NCI-H2227 (cell line): ENCODE data around the gene PPM1H.
"Not testable (repeated sequence)": the region's sequence is repeated elsewhere in the genome, so short reads cannot be mapped to it uniquely, and the experiment has no call there.

Source experiments
- DNase-seq: peaks from one replicate; lab custom pipeline; 2025; ENCODE audit not compliant: unreplicated experiment; lab: John Stamatoyannopoulos, UW

Gene PPM1H

GRCh38 chr12:62910549-62911169, 24.3 kb downstream of the PPM1H start:
- DNase-seq: no peak

DNA sequence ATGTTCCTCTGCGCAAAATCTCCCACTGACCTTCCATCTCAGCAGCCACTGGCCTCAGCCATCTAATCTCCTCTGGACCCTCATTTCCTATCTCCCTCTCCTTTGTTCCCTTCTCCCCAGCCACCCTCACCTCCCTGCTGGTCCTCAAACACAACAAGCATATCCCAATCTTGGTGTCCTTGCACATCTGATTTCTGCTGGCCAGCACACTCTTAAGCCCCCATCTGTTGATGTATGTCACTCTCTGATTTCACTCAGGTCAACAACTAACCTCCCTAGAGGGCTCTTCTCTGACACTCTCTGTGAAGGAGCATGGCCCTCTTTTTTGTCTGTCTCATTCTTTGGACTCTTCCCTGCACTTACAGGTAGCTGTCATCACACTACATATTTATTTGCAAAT, 25.6 kb downstream of the PPM1H start:
- no peak for DNase-seq

- DNase-seq: no peak
Observed at GRCh38 chr12:62908674-62909073, 26.3 kb downstream of the PPM1H start.

GRCh38 chr12:62907561-62907960, 27.4 kb downstream of the PPM1H start:
- no peak for DNase-seq

GRCh38 chr12:62907078-62907477, 27.9 kb downstream of the PPM1H start:
- no peak for DNase-seq

GRCh38 chr12:62903151-62903550, 31.8 kb downstream of the PPM1H start:
- no peak for DNase-seq

DNA sequence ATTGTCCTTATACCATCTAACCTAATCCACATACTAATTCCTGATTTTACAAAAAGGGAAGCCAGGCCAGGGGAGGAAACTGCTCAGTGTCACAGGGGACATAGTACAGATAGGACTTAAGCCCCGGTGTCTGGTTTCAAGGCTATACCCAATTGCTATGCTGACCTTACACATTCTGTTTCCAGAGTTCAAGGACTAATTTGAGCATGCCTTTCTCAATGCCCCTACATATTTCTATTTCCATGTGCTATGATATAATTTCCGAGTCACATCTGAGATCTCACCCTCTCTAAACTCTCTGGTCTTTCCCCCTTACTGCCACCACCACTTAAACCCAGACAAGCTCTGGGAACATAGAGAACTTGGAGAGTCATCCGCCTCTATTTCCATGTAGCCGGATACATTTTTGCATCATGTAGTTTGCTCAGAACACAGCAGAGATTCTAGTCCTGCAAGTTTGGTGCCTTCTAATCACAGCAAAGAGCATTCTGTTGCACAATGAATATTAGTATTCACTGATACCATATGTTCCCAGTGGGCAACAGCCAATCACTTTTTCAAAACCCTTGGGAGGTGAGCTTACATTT, 34.2 kb downstream of the PPM1H start:
- no peak for DNase-seq

GRCh38 chr12:62899568-62900390, 35.2 kb downstream of the PPM1H start:
- DNase-seq: no peak

DNA sequence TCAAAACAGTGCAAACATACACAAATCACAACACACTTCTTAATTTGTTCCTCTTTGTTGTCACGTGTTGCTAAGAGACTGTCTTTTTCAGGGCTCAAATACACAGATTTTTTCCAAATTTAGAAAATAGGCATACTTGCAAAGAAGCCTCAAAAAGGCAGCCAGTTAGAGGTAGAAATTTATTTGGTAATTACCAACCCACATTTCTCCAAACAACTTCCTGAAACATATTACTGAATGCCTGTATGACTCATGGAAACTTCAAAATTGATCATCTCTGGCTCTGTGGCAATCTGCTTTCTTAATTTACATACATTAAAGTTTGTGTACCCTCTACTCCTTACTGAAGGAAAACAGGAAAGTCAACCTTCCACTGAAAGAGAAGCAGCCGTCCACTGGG, 36.4 kb downstream of the PPM1H start:
- no peak for DNase-seq

DNA sequence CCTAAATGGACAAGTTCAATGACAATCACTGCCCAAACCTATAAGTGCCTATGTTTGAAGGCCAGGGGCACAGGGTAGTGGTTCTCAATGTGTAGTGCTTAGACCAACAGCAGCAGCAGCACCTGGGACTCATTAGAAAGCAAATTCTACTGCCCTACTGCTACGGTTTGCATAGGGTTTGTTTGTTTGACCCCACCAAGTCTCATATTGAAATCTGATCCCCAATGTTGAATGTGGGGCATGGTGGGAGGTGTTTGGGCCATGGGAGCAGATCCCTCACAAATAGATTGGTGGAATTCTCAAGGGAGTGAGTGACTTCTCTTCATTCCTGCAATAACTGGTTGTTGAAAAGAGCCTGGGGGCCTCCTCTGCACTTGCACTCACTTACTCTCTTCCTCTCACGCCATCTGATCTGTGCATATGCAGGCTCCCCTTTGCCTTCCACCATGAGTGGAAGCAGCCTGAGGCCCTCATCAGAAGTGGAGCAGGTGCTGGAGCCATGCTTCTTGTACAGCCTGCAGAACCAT, 39.5 kb downstream of the PPM1H start:
- no peak for DNase-seq

- no peak for DNase-seq
Observed at GRCh38 chr12:62893276-62893675, 41.7 kb downstream of the PPM1H start.

GRCh38 chr12:62891805-62892549, 43.0 kb downstream of the PPM1H start:
- DNase-seq: no peak

DNA sequence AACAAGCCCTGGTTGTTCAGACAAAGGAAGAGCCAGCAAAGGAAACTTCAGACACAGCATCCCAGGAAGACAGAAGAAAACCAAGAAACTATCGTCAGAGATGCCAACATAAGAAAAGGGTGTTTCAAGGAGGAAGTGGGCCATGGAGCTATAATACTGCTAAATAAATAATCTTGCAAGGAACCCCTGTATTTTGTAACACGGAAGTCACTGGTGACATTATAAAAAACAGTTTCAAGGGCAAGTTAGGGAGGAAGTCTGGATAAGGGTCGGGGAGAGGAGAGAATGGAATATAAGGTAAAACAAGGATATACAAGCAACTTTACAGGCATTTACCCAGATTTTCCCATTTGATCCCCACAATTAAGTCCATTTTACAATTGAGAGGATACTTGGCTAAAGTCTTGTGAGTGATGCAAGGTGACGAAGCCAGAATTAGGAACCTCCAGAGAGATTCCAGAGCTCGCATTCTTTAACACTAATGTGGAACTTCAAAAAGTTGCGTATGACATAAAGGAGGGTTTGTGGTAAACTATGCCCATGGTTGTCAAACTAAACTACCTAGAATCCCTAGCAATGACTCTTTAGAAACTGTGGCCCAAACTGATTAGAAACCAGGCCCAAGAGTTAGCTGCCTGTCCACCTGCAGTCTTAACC, 46.4 kb downstream of the PPM1H start:
- DNase-seq: no peak

DNA sequence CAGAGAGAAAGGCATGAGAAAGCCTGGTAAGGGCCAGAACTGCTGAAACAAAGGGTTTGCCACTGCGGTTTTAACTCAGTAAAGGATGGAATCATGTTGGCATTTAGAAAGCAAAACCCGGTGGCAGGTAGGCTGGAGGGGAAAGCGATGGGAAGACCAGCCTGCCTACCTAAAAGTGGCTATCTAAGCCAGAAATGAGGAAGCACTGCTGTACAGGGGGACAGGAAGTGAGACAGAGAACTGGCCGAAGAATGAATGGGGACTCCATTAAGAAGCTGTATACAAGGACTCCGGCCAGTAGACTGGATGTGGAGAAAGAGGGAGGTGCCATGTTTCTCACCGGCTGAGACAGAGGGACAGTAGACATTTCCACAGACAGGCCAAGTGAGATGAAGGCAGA, 48.2 kb downstream of the PPM1H start:
- DNase-seq: no peak

DNA sequence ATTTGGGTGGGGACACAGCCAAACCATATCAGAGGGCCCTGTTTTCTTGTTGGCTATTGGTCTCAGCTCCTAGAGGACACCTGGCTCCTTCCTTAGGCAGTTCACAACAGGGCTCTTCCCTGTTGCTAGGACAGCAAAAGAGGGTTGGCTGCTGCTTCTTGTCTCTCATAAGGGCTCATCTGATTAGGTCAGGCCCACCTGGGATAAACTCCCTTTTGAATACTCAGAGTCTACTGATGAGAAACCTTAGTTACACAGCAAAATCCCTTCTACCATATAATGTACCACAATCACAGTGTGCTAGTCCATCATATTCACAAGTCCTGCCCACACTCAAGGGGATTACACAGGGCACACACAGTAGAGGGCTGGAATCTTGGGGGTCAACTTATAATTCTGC, 49.7 kb downstream of the PPM1H start:
- no peak for DNase-seq

GRCh38 chr12:62884832-62885231, 50.1 kb downstream of the PPM1H start:
- not testable (repeated sequence) for DNase-seq

DNA sequence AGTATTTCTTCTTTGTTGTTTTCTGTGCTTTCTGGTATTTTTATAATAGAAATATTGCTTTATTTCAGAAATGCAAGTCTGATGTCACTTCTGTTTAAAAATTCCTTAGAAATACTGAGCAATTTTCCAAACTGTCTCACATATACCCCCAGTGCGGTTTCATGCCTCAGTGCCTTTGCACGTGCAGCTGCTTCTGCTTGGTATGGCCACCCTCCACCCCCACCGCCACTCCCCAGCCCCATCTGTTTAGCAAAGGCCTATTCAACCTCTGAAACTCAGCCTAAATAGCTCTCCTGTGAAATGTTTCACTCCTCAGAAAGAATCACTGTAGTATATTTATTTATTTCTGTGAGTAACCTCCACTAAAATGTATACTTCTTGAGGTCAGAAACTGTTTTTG, 52.3 kb downstream of the PPM1H start:
- no peak for DNase-seq

DNA sequence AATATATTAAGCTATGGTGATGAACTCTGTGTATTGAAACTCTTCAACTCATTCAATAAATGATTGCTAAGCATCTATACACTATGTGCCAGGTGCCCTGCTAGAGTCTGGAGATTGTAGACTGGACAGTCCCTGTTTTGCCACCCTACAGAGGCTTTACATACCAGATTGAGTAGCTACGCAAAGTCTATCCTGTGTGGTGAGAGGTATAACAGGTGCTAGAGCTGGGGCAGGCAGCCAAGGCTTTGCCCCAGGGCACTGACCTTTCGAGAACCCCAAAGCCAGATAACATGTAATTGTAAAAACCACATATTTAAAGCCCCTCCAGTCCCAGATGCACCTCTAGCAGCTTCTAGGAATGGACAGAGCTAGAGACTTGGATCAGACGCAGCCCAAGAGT, 52.8 kb downstream of the PPM1H start:
- DNase-seq: no peak

DNA sequence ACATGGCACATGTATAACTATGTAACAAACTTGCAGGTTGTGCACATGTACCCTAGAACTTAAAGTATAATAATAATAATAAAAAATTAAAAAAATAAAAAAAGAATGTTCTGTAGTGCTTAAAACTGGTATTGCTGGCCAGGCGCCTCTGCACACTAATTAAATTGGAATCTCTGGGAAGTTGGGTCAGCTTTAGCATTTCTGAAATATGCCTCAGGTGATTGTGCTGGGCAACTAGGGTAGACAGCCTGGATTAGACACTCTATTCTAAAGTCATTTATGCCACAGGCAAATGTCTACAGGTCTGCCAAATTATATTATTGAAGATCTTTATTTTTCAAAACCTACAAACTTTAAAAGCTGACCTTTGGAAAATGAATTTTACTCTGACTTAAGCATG, 55.3 kb downstream of the PPM1H start:
- no peak for DNase-seq

DNA sequence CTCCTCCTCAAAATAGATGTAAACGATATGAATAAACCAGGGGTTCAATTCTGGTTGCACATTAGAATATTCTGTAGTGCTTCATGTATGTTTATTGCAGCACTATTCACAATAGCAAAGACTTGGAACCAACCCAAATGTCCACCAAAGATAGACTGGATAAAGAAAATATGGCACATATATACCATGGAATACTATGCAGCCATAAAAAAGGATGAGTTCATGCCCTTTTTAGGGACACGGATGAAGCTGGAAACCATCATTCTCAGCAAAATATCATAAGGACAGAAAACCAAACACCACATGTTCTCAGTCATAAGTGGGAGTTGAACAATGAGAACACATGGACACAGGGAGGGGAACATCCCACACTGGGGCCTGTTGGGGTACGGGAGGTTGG, 55.7 kb downstream of the PPM1H start:
- DNase-seq: not testable (repeated sequence)

- DNase-seq: no peak
Observed at GRCh38 chr12:62878211-62878610, 56.7 kb downstream of the PPM1H start.
